Natural killer cell (primary cell): ENCODE data around the gene LGALS9. TPM values are rescaled to one million over a fixed set of nuclear protein-coding genes. Genes with fewer than 3 reads are reported as not detected.

Source experiments
- ATAC-seq, 3 donors: fragments of 150-1000 bp in 2 of 3; fragments of 200-7000 bp in 1 of 3; cut with Tn5 transposase; 1 replicate in 1 of 3; 2 replicates in 2 of 3; pipeline ENCODE4 v1.10.0; 2021; ENCODE audit warnings: mild to moderate bottlenecking in 2 of 3, moderate library complexity in 2 of 3
- DNase-seq, 2 donors: peaks; one replicate each; pipeline versions ENCODE4 v3.0.0 to v3.0.0-alpha.2; 2013 to 2021; ENCODE audit warnings: mixed read lengths in 1 of 2
- H3K27ac ChIP-seq: one replicate; pipeline ENCODE4 v1.5.1; 2013; ENCODE audit warnings: mild to moderate bottlenecking, low read length
- H3K27me3 ChIP-seq: one replicate; pipeline ENCODE4 v1.6.1; 2013; ENCODE audit warnings: low read length; ENCODE audit not compliant: control insufficient read depth, insufficient read depth
- H3K36me3 ChIP-seq: one replicate; pipeline ENCODE4 v1.6.1; 2013; ENCODE audit warnings: low read length; ENCODE audit not compliant: control insufficient read depth, insufficient read depth
- H3K4me1 ChIP-seq: one replicate; pipeline ENCODE4 v1.6.1; 2013; ENCODE audit warnings: low read length; ENCODE audit not compliant: control insufficient read depth, insufficient read depth
- H3K4me3 ChIP-seq: one replicate; pipeline ENCODE4 v1.5.1; 2013; ENCODE audit warnings: low read length
- H3K9me3 ChIP-seq: one replicate; pipeline ENCODE4 v1.6.1; 2013; ENCODE audit warnings: low read length; ENCODE audit not compliant: control insufficient read depth, insufficient read depth
- H3K27ac Mint-ChIP-seq, 2 donors: one replicate each; pipeline ENCODE4 v1.8.0; 2022; ENCODE audit warnings: mild to moderate bottlenecking in 2 of 2, mixed read lengths in 2 of 2, moderate library complexity in 1 of 2
- H3K27me3 Mint-ChIP-seq, 2 donors: one replicate each; pipeline ENCODE4 v1.8.0; 2022; ENCODE audit warnings: low read depth in 2 of 2, mixed read lengths in 2 of 2
- H3K36me3 Mint-ChIP-seq: one replicate; pipeline ENCODE4 v1.8.0; 2022; ENCODE audit warnings: mixed read lengths
- H3K4me1 Mint-ChIP-seq, 2 donors: one replicate each; pipeline ENCODE4 v1.8.0; 2022; ENCODE audit warnings: mixed read lengths in 2 of 2
- H3K4me3 Mint-ChIP-seq: one replicate; pipeline ENCODE4 v1.8.0; 2022; ENCODE audit warnings: mild to moderate bottlenecking, moderate library complexity, mixed read lengths
- H3K9me3 Mint-ChIP-seq, 2 donors: one replicate each; pipeline ENCODE4 v1.8.0; 2022; ENCODE audit warnings: mixed read lengths in 2 of 2
- CTCF ChIP-seq: fragments of 200-600 bp; IDR thresholded peaks from one replicate; pipeline ENCODE4 v1.8.0; 2022; ENCODE audit warnings: antibody characterized with exemption
- WGBS: methylation state at CpG from one replicate; pipeline ENCODE4 v1.1.7; 2013; ENCODE audit warnings: missing lambda C conversion rate; ENCODE audit not compliant: insufficient coverage; 5-methylcytosine and 5-hydroxymethylcytosine counted together
- intact Hi-C: fragments of 100-400 bp; cut with micrococcal nuclease; formaldehyde crosslinking; loops from one replicate; pipeline ENCODE4 v1.14.2; 2022
- total RNA-seq, 4 donors: library from RNA; stranded (reverse); fragments of 120-200 nt in 1 of 4; gene quantifications; one replicate each; pipeline versions ENCODE4 v1.2.3 to v1.2.4, GENCODE V29; 2013 to 2022

The LGALS9 gene
- total RNA-seq, 3 donors from 2014 or later (not counting 1 experiment from before 2014, with no cell fraction given), result 83.4 to 142 (median 102) TPM

GRCh38 chr17:27668488-27668823, 37.5 kb downstream of the LGALS9 start:
- no peaks in the 10 kb centered on the region for H3K4me1 Mint-ChIP-seq
- H3K36me3 ChIP-seq, result no peaks in the 10 kb centered on the region
- intact Hi-C loops, result no loop called here
- H3K9me3 ChIP-seq, result no peaks in the 10 kb centered on the region
- H3K4me1 ChIP-seq, result no peaks in the 10 kb centered on the region
- H3K27me3 ChIP-seq, result no peaks in the 10 kb centered on the region
- H3K27me3 Mint-ChIP-seq, result no peaks in the 10 kb centered on the region
- ATAC-seq, result no peak
- DNase-seq, result no peak
- H3K4me3 ChIP-seq, result no peak overlapping the region
- no peaks in the 10 kb centered on the region for H3K36me3 Mint-ChIP-seq
- H3K27ac ChIP-seq, result no peak overlapping the region
- H3K27ac Mint-ChIP-seq, result no peak overlapping the region
- H3K9me3 Mint-ChIP-seq, result no peaks in the 10 kb centered on the region
- no peak for TF ChIP-seq CTCF
- 53% methylated on average over 2 of the region's 2 CpGs for WGBS
- no peak overlapping the region for H3K4me3 Mint-ChIP-seq

GRCh38 chr17:27669136-27669535, 38.1 kb downstream of the LGALS9 start:
- intact Hi-C loops, result no loop called here
- Mint-ChIP-seq H3K4me3 (no peak overlapping the region), H3K27me3 (no peaks in the 10 kb centered on the region), H3K9me3 (no peaks in the 10 kb centered on the region), H3K36me3 (no peaks in the 10 kb centered on the region), H3K27ac (no peak overlapping the region), H3K4me1 (no peaks in the 10 kb centered on the region)
- Histone ChIP-seq H3K27me3 (no peaks in the 10 kb centered on the region), H3K4me1 (no peaks in the 10 kb centered on the region), H3K36me3 (no peaks in the 10 kb centered on the region), H3K27ac (no peak overlapping the region), H3K9me3 (no peaks in the 10 kb centered on the region), H3K4me3 (no peak overlapping the region)
- no peak for TF ChIP-seq CTCF
- ATAC-seq, result no peak
- WGBS, result 88% methylated on average over 7 of the region's 7 CpGs
- no peak for DNase-seq

GRCh38 chr17:27669850-27670249, 38.9 kb downstream of the LGALS9 start:
- no peaks in the 10 kb centered on the region for H3K9me3 ChIP-seq
- ATAC-seq (no peak), DNase-seq (no peak)
- no peak for TF ChIP-seq CTCF
- no peak overlapping the region for H3K4me3 ChIP-seq
- Mint-ChIP-seq H3K4me1 (no peaks in the 10 kb centered on the region), H3K9me3 (no peaks in the 10 kb centered on the region), H3K27me3 (no peaks in the 10 kb centered on the region), H3K4me3 (no peak overlapping the region), H3K36me3 (no peaks in the 10 kb centered on the region), H3K27ac (no peak overlapping the region)
- H3K27me3 ChIP-seq, result no peaks in the 10 kb centered on the region
- no peaks in the 10 kb centered on the region for H3K36me3 ChIP-seq
- 79% methylated on average over 5 of the region's 5 CpGs for WGBS
- H3K27ac ChIP-seq, result no peak overlapping the region
- intact Hi-C loops, result no loop called here
- no peaks in the 10 kb centered on the region for H3K4me1 ChIP-seq

- Histone ChIP-seq H3K9me3 (no peaks in the 10 kb centered on the region), H3K4me1 (no peaks in the 10 kb centered on the region), H3K27me3 (no peaks in the 10 kb centered on the region), H3K27ac (no peak overlapping the region), H3K36me3 (no peaks in the 10 kb centered on the region), H3K4me3 (no peak overlapping the region)
- Mint-ChIP-seq H3K9me3 (no peaks in the 10 kb centered on the region), H3K36me3 (no peaks in the 10 kb centered on the region), H3K27me3 (no peaks in the 10 kb centered on the region), H3K4me1 (no peaks in the 10 kb centered on the region), H3K27ac (no peak overlapping the region), H3K4me3 (no peak overlapping the region)
- TF ChIP-seq CTCF, result no peak
- intact Hi-C loops, result no loop called here
- no peak for DNase-seq
- WGBS, result 86% methylated on average over 12 of the region's 12 CpGs
- no peak for ATAC-seq
These were observed 40.0 kb downstream of the LGALS9 start for GRCh38 chr17:27670791-27671590.
